ENCODE data around the gene SLC39A8.
"Not testable (repeated sequence)": the region's sequence is repeated elsewhere in the genome, so short reads cannot be mapped to it uniquely, and the experiment has no call there.

SLC39A8 gene

GRCh38 chr4:102299354-102300107 lies 45.8 kb downstream of the SLC39A8 start:
- DNase-seq (ENCODE audit: low read depth): peak; percentile 53

GRCh38 chr4:102298716-102299115 lies 46.6 kb downstream of the SLC39A8 start:
- DNase-seq (ENCODE audit: low read depth): no peak

- DNase-seq (ENCODE audit: low read depth): no peak
Measured at GRCh38 chr4:102295153-102295862, 50.0 kb downstream of the SLC39A8 start.

GRCh38 chr4:102288497-102288896 lies 56.8 kb downstream of the SLC39A8 start:
- no peak for DNase-seq (ENCODE audit: low read depth)

- DNase-seq (ENCODE audit: low read depth): peak; percentile 3
Measured at GRCh38 chr4:102285831-102286230, 59.5 kb downstream of the SLC39A8 start.

GRCh38 chr4:102281171-102281839 lies 64.0 kb downstream of the SLC39A8 start:
- no peak for DNase-seq (ENCODE audit: low read depth)

- DNase-seq (ENCODE audit: low read depth): not testable (repeated sequence)
Measured at GRCh38 chr4:102273317-102273716, 72.0 kb downstream of the SLC39A8 start.

- DNase-seq (ENCODE audit: low read depth): no peak
Measured at GRCh38 chr4:102272318-102272717, 73.0 kb downstream of the SLC39A8 start.

- no peak for DNase-seq (ENCODE audit: low read depth)
Measured at GRCh38 chr4:102268355-102268754, 76.9 kb downstream of the SLC39A8 start.

- DNase-seq (ENCODE audit: low read depth): peak; percentile 52
Measured at GRCh38 chr4:102263024-102263787, 82.1 kb downstream of the SLC39A8 start.

GRCh38 chr4:102259702-102260101 lies 85.6 kb downstream of the SLC39A8 start:
- no peak for DNase-seq (ENCODE audit: low read depth)

- no peak for DNase-seq (ENCODE audit: low read depth)
Measured at GRCh38 chr4:102259081-102259480, 86.2 kb downstream of the SLC39A8 start.

- DNase-seq (ENCODE audit: low read depth): no peak
Measured at GRCh38 chr4:102256321-102256720, 89.0 kb downstream of the SLC39A8 start.

- no peak for DNase-seq (ENCODE audit: low read depth)
Measured at GRCh38 chr4:102253860-102254259, 91.4 kb downstream of the SLC39A8 start.

- no peak for DNase-seq (ENCODE audit: low read depth)
Measured at GRCh38 chr4:102252171-102252570, 93.1 kb downstream of the SLC39A8 start.

- no peak for DNase-seq (ENCODE audit: low read depth)
Measured at GRCh38 chr4:102250341-102250740, 94.9 kb downstream of the SLC39A8 start.

- DNase-seq (ENCODE audit: low read depth): peak; percentile 3
Measured at GRCh38 chr4:102247041-102247440, 98.2 kb downstream of the SLC39A8 start.

GRCh38 chr4:102246416-102246815 lies 98.9 kb downstream of the SLC39A8 start:
- no peak for DNase-seq (ENCODE audit: low read depth)

GRCh38 chr4:102244878-102245535 lies 100.3 kb downstream of the SLC39A8 start:
- DNase-seq (ENCODE audit: low read depth): no peak

GRCh38 chr4:102243296-102243695 lies 102.0 kb downstream of the SLC39A8 start:
- DNase-seq (ENCODE audit: low read depth): not testable (repeated sequence)

- DNase-seq (ENCODE audit: low read depth): no peak
Measured at GRCh38 chr4:102234243-102234838, 110.9 kb downstream of the SLC39A8 start.

Measured in EH (cell line).